K562 (cell line): Measurements from ENCODE around the gene LIMS2. TPM values are rescaled to one million over a fixed set of nuclear protein-coding genes. Genes with fewer than 3 reads are reported as not detected.

Source experiments
- ATAC-seq: fragments of 200-7000 bp; cut with Tn5 transposase; 3 replicates; pipeline ENCODE4 v1.9.1; 2020; ENCODE audit warnings: moderate library complexity
- BruUV-seq: library from RNA; stranded (reverse); fragments of 400-500 nt; replicated peaks from 2 replicates; lab custom pipeline; 2021; lab: Mats Ljungman, UMichigan
- CTCF ChIA-PET: fragments of 300-600 bp; formaldehyde crosslinking; extraction: SDS; loops from one replicate; lab custom pipeline; 2021; ENCODE audit warnings: low intra/inter-chr PET ratio; lab: Yijun Ruan, JAX
- POLR2A ChIA-PET: fragments of 300-600, 350-650 bp; sonication (Branson Sonifier 250); formaldehyde crosslinking; extraction: SDS; loops from one replicate; lab custom pipeline; 2021; ENCODE audit warnings: antibody characterized with exemption, inconsistent platforms; lab: Yijun Ruan, JAX
- DNase-seq, 4 experiments: peaks; one replicate each; pipeline versions ENCODE4 v3.0.0 to v3.0.0-alpha.2; 2011 to 2018; ENCODE audit warnings: low spot score in 3 of 4, mixed read lengths in 3 of 4; ENCODE audit errors: extremely low read depth in 1 of 4
- FAIRE-seq: peaks from 2 replicates; lab custom pipeline; 2011; peaks lifted over from hg19 to GRCh38; lab: Jason Lieb, UNC
- H2AFZ ChIP-seq: 2 replicates; pipeline ENCODE4 v1.6.0; 2011; ENCODE audit warnings: low read depth, low read length, control low read depth, inconsistent platforms
- H3K27ac ChIP-seq: fragments of 200-600 bp; 3 replicates; pipeline ENCODE4 v1.8.0; 2011; ENCODE audit warnings: low read depth, mild to moderate bottlenecking, control low read depth, inconsistent platforms, low read length, moderate library complexity, mixed read lengths; ENCODE audit errors: extremely low read depth
- H3K27me3 ChIP-seq, 2 experiments: fragments of 300-600 bp in 1 of 2; 2 replicates in 1 of 2; 3 replicates in 1 of 2; pipeline versions ENCODE4 v1.6.0 to v1.8.0; 2011; ENCODE audit warnings: inconsistent platforms in 2 of 2, low read length in 2 of 2, mild to moderate bottlenecking in 1 of 2, mixed read lengths in 1 of 2, moderate library complexity in 1 of 2; ENCODE audit not compliant: control insufficient read depth in 2 of 2, insufficient read depth in 2 of 2
- H3K36me3 ChIP-seq: fragments of 300-600 bp; 3 replicates; pipeline ENCODE4 v1.8.0; 2011; ENCODE audit warnings: mild to moderate bottlenecking, low read length, inconsistent platforms; ENCODE audit not compliant: control insufficient read depth, insufficient read depth
- H3K4me1 ChIP-seq, 2 experiments: fragments of 200-600 bp in 1 of 2; replicated peaks in 1 of 2; 2 replicates in 1 of 2; 3 replicates in 1 of 2; pipeline versions ENCODE4 v1.5.1 to v1.8.0; 2011; ENCODE audit warnings: inconsistent platforms in 2 of 2, low read length in 2 of 2, mild to moderate bottlenecking in 1 of 2, mixed read lengths in 1 of 2, moderate library complexity in 1 of 2; ENCODE audit not compliant: control insufficient read depth in 2 of 2, insufficient read depth in 2 of 2
- H3K4me2 ChIP-seq: 2 replicates; pipeline ENCODE4 v1.6.1; 2011; ENCODE audit warnings: low read length, control low read depth, inconsistent platforms, mixed read lengths; ENCODE audit not compliant: insufficient read depth
- H3K4me3 ChIP-seq: fragments of 200-600 bp; sonication (generic), shearing (Covaris generic); 2 replicates; pipeline ENCODE4 v1.5.1; 2016; ENCODE audit warnings: control low read depth, inconsistent platforms
- H3K79me2 ChIP-seq: fragments of 200-600 bp; 3 replicates; pipeline ENCODE4 v1.8.0; 2011; ENCODE audit warnings: low read length, inconsistent platforms; ENCODE audit not compliant: control insufficient read depth, insufficient read depth
- H3K9ac ChIP-seq, 2 experiments: 2 replicates each; pipeline versions ENCODE4 v1.6.0 to v1.6.1; 2011; ENCODE audit warnings: low read depth in 2 of 2, low read length in 2 of 2, control low read depth in 1 of 2, inconsistent platforms in 1 of 2, mild to moderate bottlenecking in 1 of 2, mixed read lengths in 1 of 2; ENCODE audit not compliant: insufficient read depth in 1 of 2
- H3K9me1 ChIP-seq: one replicate; pipeline ENCODE4 v1.6.0; 2011; ENCODE audit warnings: inconsistent platforms, mild to moderate bottlenecking, low read length, moderate library complexity; ENCODE audit not compliant: control insufficient read depth, insufficient read depth
- H3K9me3 ChIP-seq: replicated peaks from 2 replicates; pipeline ENCODE4 v1.5.1; 2011; ENCODE audit warnings: low read depth, low read length, inconsistent platforms; ENCODE audit not compliant: control insufficient read depth, insufficient read depth
- H4K20me1 ChIP-seq: replicated peaks from 2 replicates; pipeline ENCODE4 v1.6.1; 2011; ENCODE audit warnings: low read length, inconsistent platforms, mixed read lengths; ENCODE audit not compliant: control insufficient read depth, insufficient read depth
- C11orf30 ChIP-seq: fragments of 450-650 bp; IDR thresholded peaks from 2 replicates; pipeline ENCODE4 v1.6.1; 2016; ENCODE audit warnings: low read depth, mild to moderate bottlenecking
- KDM5B ChIP-seq: fragments of 200-600 bp; sonication (generic); IDR thresholded peaks from 2 replicates; pipeline ENCODE4 v1.6.1; 2012; ENCODE audit warnings: low read depth, mild to moderate bottlenecking, moderate library complexity, low read length, control low read depth, inconsistent platforms; ENCODE audit not compliant: insufficient replicate concordance
- PRDM10 ChIP-seq: fragments of 450-650 bp; IDR thresholded peaks from 2 replicates; pipeline ENCODE4 v1.6.1; 2018; ENCODE audit not compliant: partially characterized antibody
- TOE1 ChIP-seq, 2 experiments: fragments of 450-650 bp in 1 of 2; sonication (generic) in 1 of 2; formaldehyde crosslinking in 1 of 2; IDR thresholded peaks; 2 replicates each; pipeline versions ENCODE4 v1.7.1 to v1.8.0; 2016 to 2022; ENCODE audit warnings: borderline replicate concordance in 2 of 2, mild to moderate bottlenecking in 2 of 2, antibody characterized with exemption in 1 of 2, inconsistent platforms in 1 of 2, low read depth in 1 of 2, missing genetic modification reagents in 1 of 2, moderate library complexity in 1 of 2
- ZC3H8 ChIP-seq: fragments of 450-650 bp; IDR thresholded peaks from 2 replicates; pipeline ENCODE4 v1.6.1; 2017
- ZHX1 ChIP-seq: fragments of 150-350 bp; conservative IDR thresholded peaks from 2 replicates; pipeline ENCODE4 v1.6.1; 2014; ENCODE audit warnings: low read length
- WGBS: fragments of 100-300 bp; shearing (Covaris generic); methylation state at CpG from one replicate; pipeline ENCODE4 v1.1.6; 2016; ENCODE audit warnings: low coverage, mixed read lengths; ENCODE audit not compliant: insufficient coverage; ENCODE audit errors: missing lambda C conversion rate; 5-methylcytosine and 5-hydroxymethylcytosine counted together
- in situ Hi-C: fragments of 300-500 bp; cut with MboI; formaldehyde crosslinking; loops from 4 replicates; pipeline ENCODE4 v1.15.0; 2018; ENCODE audit warnings: inconsistent platforms, mixed read lengths
- intact Hi-C: fragments of 100-400 bp; cut with micrococcal nuclease; formaldehyde crosslinking; loops from 2 replicates; pipeline ENCODE4 v1.14.2; 2022
- polyA plus RNA-seq, 8 experiments: library from polyadenylated mRNA; depleted of rRNA in 4 of 8; stranded (reverse) in 5 of 8; unstranded in 3 of 8; fragments of >200 nt; fragmentation: Nextera tagmentation in 2 of 8; fragmentation: Illumina TruSeq in 1 of 8; extraction: Ambion mirVana in 2 of 8; extraction: Trizol in 1 of 8; gene quantifications; 2 replicates each; pipeline versions ENCODE4 v1.2.1 to v1.2.3, GENCODE V29; 2011 to 2014; ENCODE audit warnings: inconsistent platforms in 1 of 8, missing spikeins in 1 of 8
- total RNA-seq, 7 experiments: library from RNA; depleted of rRNA in 6 of 7; stranded (reverse); fragments of >200 nt in 6 of 7; fragmentation: Illumina TruSeq in 2 of 7; extraction: Trizol in 2 of 7; gene quantifications; 2 replicates each; pipeline versions ENCODE4 v1.2.1 to v1.2.3, GENCODE V29; 2011 to 2021; ENCODE audit warnings: low replicate concordance in 1 of 7

Gene LIMS2
- total and polyA plus RNA-seq, 9 of the 15 experiments (the other 6 are each of a cell fraction or from before 2014, with no cell fraction given), result 0.04 to 0.22 TPM; not detected in 7

- no peak for TF ChIP-seq PRDM10
- TF ChIP-seq C11orf30, result no peak
These were observed 31.0 kb downstream of the LIMS2 start (continued) for GRCh38 chr2:127644066-127645025.

GRCh38 chr2:127643439-127644065 is 31.8 kb downstream of the LIMS2 start:
- Histone ChIP-seq H3K4me1 (peaks cover 0 to 55% of the 10 kb centered on the region in 2 experiments; a peak in 2 of 5 replicates), H3K79me2 (no peaks in the 10 kb centered on the region), H3K36me3 (no peaks in the 10 kb centered on the region), H3K4me3 (no peak overlapping the region), H3K9me1 (no peaks in the 10 kb centered on the region), H3K9ac (no peak overlapping the region), H3K9me3 (no peaks in the 10 kb centered on the region), H2AFZ (no peak overlapping the region), H4K20me1 (no peaks in the 10 kb centered on the region; the same call in 1 of the 2 replicates), H3K4me2 (no peak overlapping the region), H3K27ac (no peak overlapping the region), H3K27me3 (peaks cover 26 to 54% of the 10 kb centered on the region in 2 experiments)
- FAIRE-seq (no peak), ATAC-seq (no peak), DNase-seq (no peak)
- in situ Hi-C loops, result no loop called here
- no TSS peak for BruUV-seq
- POLR2A ChIA-PET, result interaction anchor here (0.7 kb wide), 1 partner anchor 55 kb away, joined by 3 read pairs; no protein-coding TSS in a partner anchor
- 15% methylated on average over 15 of the region's 15 CpGs for WGBS
- CTCF ChIA-PET, result no interaction called here
- intact Hi-C loops, result no loop called here
- TF ChIP-seq TOE1 (IDR thresholded peaks at IDR 0.05; ENCODE audit: borderline replicate concordance) (no peak), TOE1 (CRISPR knock-in tag; IDR thresholded peaks at IDR 0.05; ENCODE audit: borderline replicate concordance, low read depth) (no peak), KDM5B (no peak), ZC3H8 (no peak), ZHX1 (no peak)
